ENCODE results near the gene CYP2C18.

- TF ChIP-seq CTCF (optimal IDR thresholded peaks at IDR 0.05 in 1 of 3, IDR thresholded peaks at IDR 0.05 in 1 of 3, conservative IDR thresholded peaks at IDR 0.05 in 1 of 3; ENCODE audit: extremely low read depth in 1 of 3, insufficient read depth in 2 of 3, low read length in 3 of 3): no peak
- TF ChIP-seq EZH2 (IDR thresholded peaks at IDR 0.05; ENCODE audit: low read length): no peak
Measured at GRCh38 chr10:94680544-94680943, 3.0 kb upstream of the CYP2C18 start.
